Body of pancreas (tissue), 4 donors: ENCODE data around the gene RNF151. TPM values are rescaled to one million over a fixed set of nuclear protein-coding genes. Genes with fewer than 3 reads are reported as not detected.

Experiments
- ATAC-seq: fragments of 150-250 bp; one replicate; pipeline ENCODE4 v1.9.1; 2016
- DNase-seq, 4 donors: peaks; one replicate each; pipeline ENCODE4 v3.0.0-alpha.2; 2019
- H3K27ac ChIP-seq, 4 donors: fragments of 200-600 bp; sonication (generic); 1 replicate in 3 of 4; 2 replicates in 1 of 4; pipeline versions ENCODE4 v1.5.1 to v1.6.1; 2016 to 2019; ENCODE audit warnings: mild to moderate bottlenecking in 1 of 4, mixed read lengths in 1 of 4, moderate library complexity in 1 of 4
- H3K27me3 ChIP-seq, 2 donors: fragments of 200-600 bp; sonication (generic); one replicate each; pipeline ENCODE4 v1.6.0; 2016; ENCODE audit warnings: mild to moderate bottlenecking in 1 of 2
- H3K36me3 ChIP-seq, 2 donors: fragments of 200-600 bp; sonication (generic); replicated peaks in 1 of 2; 2 replicates each; pipeline ENCODE4 v1.5.1; 2016; ENCODE audit warnings: low read depth in 2 of 2; ENCODE audit not compliant: insufficient read depth in 1 of 2
- H3K4me1 ChIP-seq: fragments of 200-600 bp; sonication (generic); one replicate; pipeline ENCODE4 v1.6.0; 2016
- H3K4me3 ChIP-seq, 2 donors: fragments of 200-600 bp; sonication (generic); 1 replicate in 1 of 2; 2 replicates in 1 of 2; pipeline ENCODE4 v1.5.1; 2016 to 2019
- H3K9me3 ChIP-seq, 3 donors: fragments of 200-600 bp; sonication (generic); 1 replicate in 2 of 3; 2 replicates in 1 of 3; pipeline ENCODE4 v1.5.1; 2016
- POLR2A ChIP-seq, 3 donors: fragments of 450-650 bp; IDR thresholded peaks; one replicate each; pipeline ENCODE4 v1.6.1; 2016; ENCODE audit warnings: antibody characterized with exemption in 3 of 3, mild to moderate bottlenecking in 2 of 3
- WGBS, 2 donors: methylation state at CpG; one replicate each; pipeline ENCODE4 v1.1.5; 2017; 5-methylcytosine and 5-hydroxymethylcytosine counted together
- intact Hi-C: fragments of 100-400 bp; cut with DNase I; formaldehyde crosslinking; loops from one replicate; pipeline ENCODE4 v1.15.1; 2023
- total RNA-seq, 2 donors: library from RNA; depleted of rRNA; stranded (reverse); fragments of >200 nt; gene quantifications; one replicate each; pipeline ENCODE4 v1.1.0, GENCODE V29; 2016
- TF ChIP-seq, protein P1 (sequence below), 7 experiments: fragments of 450-650 bp in 4 of 7; fragments of 200-600 bp in 3 of 7; sonication (generic) in 3 of 7; IDR thresholded peaks; one replicate each; pipeline ENCODE4 v1.5.1; 2016 to 2019; ENCODE audit warnings: antibody characterized with exemption in 7 of 7

The RNF151 gene
- total RNA-seq, 2 donors from 2014 or later: not detected

DNA sequence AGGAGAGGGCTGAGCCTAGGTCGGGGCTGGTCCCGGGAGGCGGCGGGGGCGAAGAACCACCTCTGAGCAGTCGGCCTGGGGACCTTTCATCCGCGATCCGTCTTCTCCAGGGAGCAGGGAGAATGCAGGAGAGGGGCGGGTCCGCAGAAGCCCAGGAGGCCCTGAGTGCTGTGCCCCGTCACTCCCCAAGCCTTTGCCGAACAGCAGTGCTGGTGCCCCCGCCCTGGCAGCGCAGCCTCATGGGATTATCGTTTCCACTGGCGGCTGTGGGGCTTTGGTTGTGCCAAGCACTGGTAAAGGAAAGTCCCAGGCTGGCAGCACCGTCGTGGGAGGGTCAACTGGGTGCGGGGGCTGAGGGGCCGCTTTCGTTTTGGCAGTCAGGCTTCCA, 5.8 kb downstream of the RNF151 start:
- peak in 1 of 4 donors; percentile 27 for DNase-seq
- H3K4me3 ChIP-seq: peak overlapping the region; percentile 62 to 94

DNA sequence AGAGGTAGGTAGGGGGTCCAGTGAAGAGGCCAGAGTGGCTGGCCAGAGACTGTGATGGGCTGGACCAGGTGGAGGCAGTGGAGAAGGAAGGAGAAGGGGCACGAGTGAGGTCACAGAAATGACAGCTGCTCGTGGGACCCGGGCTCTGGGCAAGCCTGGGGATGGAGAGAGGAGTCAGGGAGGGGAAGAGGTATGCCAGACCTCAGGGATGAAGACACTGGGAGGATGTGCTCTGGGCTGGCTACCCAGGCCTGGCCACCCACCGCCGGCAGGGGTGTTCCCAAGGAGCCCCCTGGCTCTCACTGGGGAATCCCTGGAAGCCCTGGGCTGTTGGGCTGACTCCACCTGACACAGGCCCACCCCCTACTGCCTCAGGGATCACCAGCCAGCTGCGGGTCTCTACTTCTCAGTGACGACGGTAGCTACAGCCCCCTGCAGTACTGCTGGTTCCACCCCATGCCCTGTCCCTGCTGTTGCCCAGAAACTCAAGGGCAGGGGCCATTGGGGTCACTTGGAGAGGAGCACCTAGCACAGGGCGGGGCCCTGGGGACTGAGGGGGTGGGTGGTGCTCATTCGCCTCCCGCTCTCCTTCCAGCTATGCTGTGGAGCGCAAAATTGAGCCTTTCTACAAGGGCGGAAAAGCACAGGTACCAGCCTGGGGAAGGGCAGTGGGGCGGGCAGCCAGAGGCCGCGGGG, 7.0 kb downstream of the RNF151 start:
- TF ChIP-seq, protein P1, sequence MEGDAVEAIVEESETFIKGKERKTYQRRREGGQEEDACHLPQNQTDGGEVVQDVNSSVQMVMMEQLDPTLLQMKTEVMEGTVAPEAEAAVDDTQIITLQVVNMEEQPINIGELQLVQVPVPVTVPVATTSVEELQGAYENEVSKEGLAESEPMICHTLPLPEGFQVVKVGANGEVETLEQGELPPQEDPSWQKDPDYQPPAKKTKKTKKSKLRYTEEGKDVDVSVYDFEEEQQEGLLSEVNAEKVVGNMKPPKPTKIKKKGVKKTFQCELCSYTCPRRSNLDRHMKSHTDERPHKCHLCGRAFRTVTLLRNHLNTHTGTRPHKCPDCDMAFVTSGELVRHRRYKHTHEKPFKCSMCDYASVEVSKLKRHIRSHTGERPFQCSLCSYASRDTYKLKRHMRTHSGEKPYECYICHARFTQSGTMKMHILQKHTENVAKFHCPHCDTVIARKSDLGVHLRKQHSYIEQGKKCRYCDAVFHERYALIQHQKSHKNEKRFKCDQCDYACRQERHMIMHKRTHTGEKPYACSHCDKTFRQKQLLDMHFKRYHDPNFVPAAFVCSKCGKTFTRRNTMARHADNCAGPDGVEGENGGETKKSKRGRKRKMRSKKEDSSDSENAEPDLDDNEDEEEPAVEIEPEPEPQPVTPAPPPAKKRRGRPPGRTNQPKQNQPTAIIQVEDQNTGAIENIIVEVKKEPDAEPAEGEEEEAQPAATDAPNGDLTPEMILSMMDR (IDR thresholded peaks at IDR 0.05): no peak
- no peak for TF ChIP-seq POLR2A (IDR thresholded peaks at IDR 0.05)
- peak in 1 of 4 donors; percentile 12 for DNase-seq
- Histone ChIP-seq H3K4me1 (peaks cover 34% of the 10 kb centered on the region), H3K27me3 (no peaks in the 10 kb centered on the region), H3K27ac (no peak overlapping the region), H3K4me3 (no peak overlapping the region), H3K36me3 (peaks cover 0 to 20% of the 10 kb centered on the region in 2 donors), H3K9me3 (no peaks in the 10 kb centered on the region)
- no peak for ATAC-seq
- intact Hi-C loops: no loop called here
- 80 to 84% methylated on average over 12 to 14 of the region's 16 CpGs for WGBS, 2 donors

More for the DNA sequence above, 5.8 kb downstream of the RNF151 start:
- no peak for ATAC-seq
- intact Hi-C loops: no loop called here
- H3K36me3 ChIP-seq: peaks cover 0 to 19% of the 10 kb centered on the region in 2 donors
- peaks cover 28% of the 10 kb centered on the region for H3K4me1 ChIP-seq
- WGBS, 2 donors: 2 to 4% methylated on average over 5 to 22 of the region's 22 CpGs
- H3K27me3 ChIP-seq: no peaks in the 10 kb centered on the region
- H3K27ac ChIP-seq: peak overlapping the region in 2 of 4 donors; percentile 76 to 89
- no peaks in the 10 kb centered on the region for H3K9me3 ChIP-seq
- TF ChIP-seq, protein P1 (IDR thresholded peaks at IDR 0.05): no peak
- no peak for TF ChIP-seq POLR2A (IDR thresholded peaks at IDR 0.05)

GRCh38 chr16:1974157-1975070, 7.8 kb downstream of the RNF151 start:
- ATAC-seq (no peak), DNase-seq (no peak)
- Histone ChIP-seq H3K27ac (no peak overlapping the region), H3K36me3 (peaks cover 0 to 20% of the 10 kb centered on the region in 2 donors), H3K27me3 (no peaks in the 10 kb centered on the region), H3K4me1 (peaks cover 39% of the 10 kb centered on the region), H3K9me3 (no peaks in the 10 kb centered on the region), H3K4me3 (no peak overlapping the region)
- intact Hi-C loops: no loop called here
- 88 to 91% methylated on average over 6 to 38 of the region's 42 CpGs for WGBS, 2 donors
- no peak for TF ChIP-seq POLR2A (IDR thresholded peaks at IDR 0.05)
- TF ChIP-seq, protein P1 (IDR thresholded peaks at IDR 0.05): no peak

DNA sequence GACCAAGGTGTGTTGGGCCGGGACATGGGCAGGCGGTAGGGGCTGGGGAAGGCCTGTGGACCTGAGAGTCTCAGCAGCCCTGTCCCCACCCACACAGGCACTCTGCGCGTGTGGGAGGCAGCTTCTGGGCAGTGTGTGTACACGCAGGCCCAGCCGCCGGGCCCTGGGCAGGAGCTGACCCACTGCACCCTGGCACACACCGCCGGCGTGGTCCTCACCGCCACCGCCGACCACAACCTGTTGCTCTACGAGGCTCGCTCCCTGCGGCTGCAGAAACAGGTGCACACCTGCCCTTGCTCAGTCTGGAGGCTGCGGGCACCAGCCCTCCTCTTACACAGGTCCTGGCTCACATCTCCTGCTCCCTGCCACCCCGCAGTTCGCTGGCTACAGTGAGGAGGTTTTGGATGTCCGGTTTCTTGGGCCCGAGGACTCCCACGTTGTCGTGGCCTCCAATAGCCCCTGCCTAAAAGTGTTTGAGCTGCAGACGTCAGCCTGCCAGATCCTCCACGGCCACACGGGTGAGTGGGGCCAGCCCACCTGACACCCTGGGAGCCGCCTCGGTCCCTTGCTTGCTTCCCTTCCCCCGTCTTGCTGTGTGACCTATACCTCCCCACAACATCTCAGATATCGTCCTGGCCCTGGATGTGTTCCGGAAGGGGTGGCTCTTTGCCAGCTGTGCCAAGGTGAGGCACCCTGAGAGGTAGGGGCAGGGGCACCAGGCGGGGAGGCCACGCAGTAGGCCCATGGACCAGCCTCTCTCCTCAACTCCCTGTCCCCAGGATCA, 9.0 kb downstream of the RNF151 start:
- ATAC-seq: no peak
- WGBS, 2 donors: 86 to 88% methylated on average over 14 to 30 of the region's 33 CpGs
- intact Hi-C loops: no loop called here
- Histone ChIP-seq H3K36me3 (peaks cover 0 to 20% of the 10 kb centered on the region in 2 donors), H3K4me1 (peaks cover 50% of the 10 kb centered on the region), H3K4me3 (no peak overlapping the region), H3K9me3 (no peaks in the 10 kb centered on the region), H3K27ac (no peak overlapping the region), H3K27me3 (no peaks in the 10 kb centered on the region)
- no peak for DNase-seq
- TF ChIP-seq, protein P1 (IDR thresholded peaks at IDR 0.05): no peak
- no peak for TF ChIP-seq POLR2A (IDR thresholded peaks at IDR 0.05)
